Osteoblast (primary cell): ENCODE measurements around the gene TIAM2. TPM values are rescaled to one million over a fixed set of nuclear protein-coding genes. Genes with fewer than 3 reads are reported as not detected.
A peak's percentile ranks its signal among the peaks of the same experiment; 100 is the strongest.
"Not testable (repeated sequence)": the region's sequence is repeated elsewhere in the genome, so short reads cannot be mapped to it uniquely, and the experiment has no call there.

ENCODE experiments used
- DNase-seq: peaks from one replicate; pipeline ENCODE4 v3.0.0; 2011; ENCODE audit warnings: low spot score, mixed read lengths; ENCODE audit not compliant: insufficient read length; ENCODE audit errors: missing footprints
- H2AFZ ChIP-seq: 2 replicates; pipeline ENCODE4 v1.6.0; 2011; ENCODE audit warnings: mild to moderate bottlenecking, low read length
- H3K27ac ChIP-seq: 2 replicates; pipeline ENCODE4 v1.5.1; 2011; ENCODE audit warnings: mild to moderate bottlenecking, low read depth, low read length, moderate library complexity
- H3K27me3 ChIP-seq: 2 replicates; pipeline ENCODE4 v1.6.0; 2012; ENCODE audit warnings: mild to moderate bottlenecking, control low read depth, inconsistent platforms, low read length, moderate library complexity; ENCODE audit not compliant: insufficient read depth
- H3K36me3 ChIP-seq: 2 replicates; pipeline ENCODE4 v1.5.1; 2011; ENCODE audit warnings: mild to moderate bottlenecking, low read length, control low read depth, moderate library complexity; ENCODE audit not compliant: insufficient read depth
- H3K4me1 ChIP-seq: 2 replicates; pipeline ENCODE4 v1.5.1; 2011; ENCODE audit warnings: mild to moderate bottlenecking, low read length, control low read depth, moderate library complexity; ENCODE audit not compliant: insufficient read depth
- H3K4me2 ChIP-seq: 2 replicates; pipeline ENCODE4 v1.6.0; 2011; ENCODE audit warnings: mild to moderate bottlenecking, low read length; ENCODE audit not compliant: insufficient read depth
- H3K4me3 ChIP-seq: fragments of 200-600 bp; sonication (generic); 3 replicates; pipeline ENCODE4 v1.5.1; 2012; ENCODE audit warnings: mild to moderate bottlenecking, low read length, inconsistent platforms; ENCODE audit not compliant: insufficient read depth
- H3K79me2 ChIP-seq: 2 replicates; pipeline ENCODE4 v1.6.0; 2012; ENCODE audit warnings: mild to moderate bottlenecking, low read length, control low read depth, inconsistent platforms; ENCODE audit not compliant: insufficient read depth
- H3K9me3 ChIP-seq: 2 replicates; pipeline ENCODE4 v1.5.1; 2011; ENCODE audit warnings: low read depth, low read length, control low read depth
- H4K20me1 ChIP-seq: 2 replicates; pipeline ENCODE4 v1.6.0; 2012; ENCODE audit warnings: mild to moderate bottlenecking, low read length, control low read depth; ENCODE audit not compliant: insufficient read depth
- CTCF ChIP-seq: IDR thresholded peaks from 2 replicates; pipeline ENCODE4 v1.5.1; 2011; ENCODE audit warnings: mild to moderate bottlenecking, low read depth, low read length, moderate library complexity; ENCODE audit errors: extremely low read depth
- total RNA-seq: library from RNA; depleted of rRNA; stranded (reverse); fragments of >200 nt; gene quantifications from 2 replicates; pipeline ENCODE4 v1.2.3, GENCODE V29; 2012

Gene TIAM2
- total RNA-seq, 1 donor, result 31.8 TPM

- no peak for DNase-seq
- Histone ChIP-seq H3K4me3 (no peak overlapping the region), H3K79me2 (no peaks in the 10 kb centered on the region), H3K4me2 (no peak overlapping the region), H3K4me1 (peaks cover 14% of the 10 kb centered on the region), H2AFZ (no peak overlapping the region), H3K9me3 (no peaks in the 10 kb centered on the region), H4K20me1 (peaks cover 2% of the 10 kb centered on the region), H3K36me3 (no peaks in the 10 kb centered on the region), H3K27me3 (no peaks in the 10 kb centered on the region), H3K27ac (no peak overlapping the region)
- TF ChIP-seq CTCF, result no peak
Measured at GRCh38 chr6:155227046-155227445, 231.9 kb downstream of the TIAM2 start.

GRCh38 chr6:155228546-155229166, 233.5 kb downstream of the TIAM2 start:
- H4K20me1 ChIP-seq, result peaks cover 2% of the 10 kb centered on the region
- DNase-seq, result peak; percentile 54
- no peak overlapping the region for H3K27ac ChIP-seq
- no peaks in the 10 kb centered on the region for H3K27me3 ChIP-seq
- H3K4me2 ChIP-seq, result no peak overlapping the region
- H3K4me1 ChIP-seq, result peaks cover 12% of the 10 kb centered on the region
- TF ChIP-seq CTCF, result no peak
- H3K36me3 ChIP-seq, result no peaks in the 10 kb centered on the region
- H3K79me2 ChIP-seq, result no peaks in the 10 kb centered on the region
- no peak overlapping the region for H3K4me3 ChIP-seq
- H2AFZ ChIP-seq, result no peak overlapping the region
- H3K9me3 ChIP-seq, result no peaks in the 10 kb centered on the region

DNA sequence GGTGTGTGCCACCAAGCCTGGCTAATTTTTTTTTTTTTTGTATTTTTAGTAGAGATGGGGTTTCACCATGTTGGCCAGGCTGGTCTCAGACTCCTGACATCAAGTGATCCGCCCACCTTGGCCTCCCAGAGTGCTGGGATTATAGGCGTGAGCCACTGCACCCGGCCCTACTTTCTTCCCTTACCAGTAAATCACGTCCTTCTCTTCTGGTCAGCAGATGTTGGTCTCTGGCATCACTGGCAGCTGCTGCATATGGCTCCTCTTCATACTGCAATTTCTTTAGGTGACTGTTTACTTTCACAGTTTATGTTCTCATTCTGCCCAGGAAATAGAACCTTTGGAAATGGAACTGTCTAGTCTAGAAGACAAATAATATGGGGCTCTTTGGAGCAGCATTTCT, 235.9 kb downstream of the TIAM2 start:
- H3K27me3 ChIP-seq, H3K4me1 ChIP-seq, H3K4me3 ChIP-seq, H3K4me2 ChIP-seq, H3K79me2 ChIP-seq, H3K27ac ChIP-seq, H3K9me3 ChIP-seq, H2AFZ ChIP-seq, H3K36me3 ChIP-seq, DNase-seq, H4K20me1 ChIP-seq: not testable (repeated sequence)

DNA sequence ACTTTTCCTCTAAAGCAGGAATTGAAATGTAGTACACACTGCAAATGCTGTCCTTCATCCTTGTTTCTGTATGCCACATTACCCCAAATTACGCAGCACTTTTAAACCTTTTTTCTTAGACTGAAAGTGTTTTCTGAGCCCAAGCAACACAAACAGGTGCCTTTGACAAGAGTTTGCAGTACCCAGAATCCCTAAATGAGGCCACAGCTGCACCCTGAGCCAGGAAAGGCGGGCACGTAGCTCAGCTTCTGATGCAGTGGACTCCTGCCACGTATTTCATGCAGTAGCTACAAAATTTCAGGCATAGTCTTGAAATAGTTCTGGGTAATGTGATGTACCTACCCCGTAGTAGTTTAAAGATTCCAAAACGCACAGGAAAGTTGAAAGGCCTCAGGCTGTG, 237.7 kb downstream of the TIAM2 start:
- no peaks in the 10 kb centered on the region for H3K79me2 ChIP-seq
- H3K4me3 ChIP-seq, result no peak overlapping the region
- no peak overlapping the region for H3K4me2 ChIP-seq
- H4K20me1 ChIP-seq, result peaks cover 2% of the 10 kb centered on the region
- no peak for TF ChIP-seq CTCF
- H3K27me3 ChIP-seq, result no peaks in the 10 kb centered on the region
- H2AFZ ChIP-seq, result no peak overlapping the region
- H3K27ac ChIP-seq, result no peak overlapping the region
- H3K9me3 ChIP-seq, result no peaks in the 10 kb centered on the region
- H3K36me3 ChIP-seq, result no peaks in the 10 kb centered on the region
- no peaks in the 10 kb centered on the region for H3K4me1 ChIP-seq
- no peak for DNase-seq
